ENCODE data around the gene ATL1.

ATL1 gene

DNA sequence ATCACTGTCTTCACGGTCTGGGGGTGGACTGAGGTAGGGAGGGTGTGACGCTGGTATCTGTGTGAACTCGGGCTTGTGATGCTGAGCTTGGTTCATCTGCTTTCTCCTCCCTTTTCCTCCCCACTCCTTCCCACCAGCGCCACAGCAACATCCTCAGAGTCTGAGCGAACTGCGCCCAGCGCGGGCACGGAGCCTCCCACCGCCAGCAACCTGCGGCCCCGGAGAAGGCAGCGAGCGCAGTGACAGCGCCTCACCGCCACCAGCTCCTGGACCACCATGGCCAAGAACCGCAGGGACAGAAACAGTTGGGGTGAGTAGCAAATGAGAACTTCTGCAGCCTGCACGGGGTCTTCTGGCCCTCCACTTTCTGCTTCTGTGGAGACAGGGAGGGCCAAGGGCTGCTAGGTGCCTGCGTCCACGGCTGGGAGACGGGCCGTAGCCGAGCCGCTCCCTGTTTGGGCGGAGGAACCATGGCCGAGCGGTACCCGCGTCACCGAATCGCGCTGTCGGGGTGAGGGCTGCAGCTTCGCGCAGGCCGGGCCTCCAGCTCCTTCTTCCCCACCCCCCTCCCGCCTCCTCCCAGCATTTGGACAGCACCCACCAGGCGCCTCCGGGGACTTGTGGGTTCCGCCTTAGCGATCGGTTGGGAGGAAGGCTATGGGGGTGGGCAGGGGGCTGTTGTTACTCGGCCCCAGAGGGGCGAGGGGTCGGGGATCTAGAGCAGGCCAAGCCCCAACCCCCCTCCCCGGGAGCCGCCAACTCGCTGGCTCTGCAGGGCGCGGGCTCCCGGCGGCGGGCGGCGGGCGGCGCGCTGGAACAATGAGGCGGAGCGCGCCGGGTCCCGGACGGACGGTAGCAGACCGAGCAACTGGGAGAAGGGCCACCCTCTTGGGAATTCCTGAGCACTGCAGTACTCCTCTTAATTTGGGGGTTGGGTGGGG, at the start of gene ATL1:
Gene ATL1, plus strand, starts transcription at position 156 of the 941 bp plus-strand sequence. Its CDS starts 121 bp downstream, at position 277.
- ChIA-PET POLR2A (no interaction called here), CTCF (interaction anchor here (0.8 to 3.5 kb wide), 5 partner anchors 17 to 300 kb away, joined by 3 to 29 read pairs (median 11); no protein-coding TSS in a partner anchor)
- H3K4me3 ChIP-seq (ENCODE audit: low read depth, low read length), result peak within 1 kb of the TSS; percentile 67
- TF ChIP-seq, protein P1, sequence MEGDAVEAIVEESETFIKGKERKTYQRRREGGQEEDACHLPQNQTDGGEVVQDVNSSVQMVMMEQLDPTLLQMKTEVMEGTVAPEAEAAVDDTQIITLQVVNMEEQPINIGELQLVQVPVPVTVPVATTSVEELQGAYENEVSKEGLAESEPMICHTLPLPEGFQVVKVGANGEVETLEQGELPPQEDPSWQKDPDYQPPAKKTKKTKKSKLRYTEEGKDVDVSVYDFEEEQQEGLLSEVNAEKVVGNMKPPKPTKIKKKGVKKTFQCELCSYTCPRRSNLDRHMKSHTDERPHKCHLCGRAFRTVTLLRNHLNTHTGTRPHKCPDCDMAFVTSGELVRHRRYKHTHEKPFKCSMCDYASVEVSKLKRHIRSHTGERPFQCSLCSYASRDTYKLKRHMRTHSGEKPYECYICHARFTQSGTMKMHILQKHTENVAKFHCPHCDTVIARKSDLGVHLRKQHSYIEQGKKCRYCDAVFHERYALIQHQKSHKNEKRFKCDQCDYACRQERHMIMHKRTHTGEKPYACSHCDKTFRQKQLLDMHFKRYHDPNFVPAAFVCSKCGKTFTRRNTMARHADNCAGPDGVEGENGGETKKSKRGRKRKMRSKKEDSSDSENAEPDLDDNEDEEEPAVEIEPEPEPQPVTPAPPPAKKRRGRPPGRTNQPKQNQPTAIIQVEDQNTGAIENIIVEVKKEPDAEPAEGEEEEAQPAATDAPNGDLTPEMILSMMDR (IDR thresholded peaks at IDR 0.05; ENCODE audit: insufficient read depth, low read length, missing control alignments), result no peak
- peak; percentile 1 for DNase-seq (ENCODE audit: low read depth, low spot score)

- TF ChIP-seq, protein P1 (IDR thresholded peaks at IDR 0.05; ENCODE audit: insufficient read depth, low read length, missing control alignments), result no peak
- ChIA-PET CTCF (no interaction called here), POLR2A (no interaction called here)
- no peak for DNase-seq (ENCODE audit: low read depth, low spot score)
- no peak overlapping the region for H3K4me3 ChIP-seq (ENCODE audit: low read depth, low read length)
These were observed 49.8 kb upstream of the ATL1 start for GRCh38 chr14:50510157-50510556.

DNA sequence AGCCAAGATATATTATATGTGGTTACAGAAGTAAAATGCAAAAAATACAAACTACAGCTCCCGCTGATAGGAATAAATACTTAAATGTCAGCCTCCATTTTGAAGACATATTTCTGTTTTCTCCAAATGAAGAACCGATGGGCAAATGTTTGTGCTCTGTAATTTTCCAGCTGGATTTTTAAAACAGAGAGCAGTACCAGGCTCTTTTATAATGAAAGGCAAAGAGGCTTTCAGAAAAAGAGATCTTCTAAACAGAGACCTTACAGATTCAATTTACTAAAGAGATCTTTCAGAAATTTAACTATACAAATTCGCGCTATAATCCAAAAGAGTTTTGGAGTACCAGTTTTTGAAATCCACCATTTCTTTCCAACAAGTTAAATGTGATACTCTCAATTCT, 47.5 kb upstream of the ATL1 start:
- ChIA-PET CTCF (no interaction called here), POLR2A (no interaction called here)
- TF ChIP-seq, protein P1 (IDR thresholded peaks at IDR 0.05; ENCODE audit: insufficient read depth, low read length, missing control alignments), result no peak
- no peak for DNase-seq (ENCODE audit: low read depth, low spot score)
- no peak overlapping the region for H3K4me3 ChIP-seq (ENCODE audit: low read depth, low read length)

DNA sequence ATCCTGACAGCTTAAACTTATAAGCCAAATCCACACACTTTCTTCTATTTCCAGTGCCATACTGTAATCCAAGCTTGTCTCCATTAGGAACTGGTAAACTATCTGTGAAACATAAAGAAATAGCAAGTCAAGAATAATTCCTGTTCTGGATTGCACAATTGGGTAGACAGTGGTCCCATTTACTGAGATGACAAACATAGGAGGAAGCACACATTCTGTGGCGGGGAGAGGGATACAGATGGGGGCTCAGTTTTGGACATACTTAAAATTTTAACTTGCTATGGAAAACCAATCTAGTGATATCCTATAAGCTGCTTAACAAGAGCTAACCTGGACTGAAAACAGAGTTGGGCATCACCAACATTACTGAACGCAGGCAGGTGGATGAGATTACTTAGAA, 43.9 kb upstream of the ATL1 start:
- TF ChIP-seq, protein P1 (IDR thresholded peaks at IDR 0.05; ENCODE audit: insufficient read depth, low read length, missing control alignments), result no peak
- ChIA-PET POLR2A (no interaction called here), CTCF (interaction anchor here (2.5 kb wide), 1 partner anchor 16 kb away, joined by 8 read pairs; the partner anchor contains the start of gene MAP4K5)
- no peak overlapping the region for H3K4me3 ChIP-seq (ENCODE audit: low read depth, low read length)
- DNase-seq (ENCODE audit: low read depth, low spot score), result no peak

DNA sequence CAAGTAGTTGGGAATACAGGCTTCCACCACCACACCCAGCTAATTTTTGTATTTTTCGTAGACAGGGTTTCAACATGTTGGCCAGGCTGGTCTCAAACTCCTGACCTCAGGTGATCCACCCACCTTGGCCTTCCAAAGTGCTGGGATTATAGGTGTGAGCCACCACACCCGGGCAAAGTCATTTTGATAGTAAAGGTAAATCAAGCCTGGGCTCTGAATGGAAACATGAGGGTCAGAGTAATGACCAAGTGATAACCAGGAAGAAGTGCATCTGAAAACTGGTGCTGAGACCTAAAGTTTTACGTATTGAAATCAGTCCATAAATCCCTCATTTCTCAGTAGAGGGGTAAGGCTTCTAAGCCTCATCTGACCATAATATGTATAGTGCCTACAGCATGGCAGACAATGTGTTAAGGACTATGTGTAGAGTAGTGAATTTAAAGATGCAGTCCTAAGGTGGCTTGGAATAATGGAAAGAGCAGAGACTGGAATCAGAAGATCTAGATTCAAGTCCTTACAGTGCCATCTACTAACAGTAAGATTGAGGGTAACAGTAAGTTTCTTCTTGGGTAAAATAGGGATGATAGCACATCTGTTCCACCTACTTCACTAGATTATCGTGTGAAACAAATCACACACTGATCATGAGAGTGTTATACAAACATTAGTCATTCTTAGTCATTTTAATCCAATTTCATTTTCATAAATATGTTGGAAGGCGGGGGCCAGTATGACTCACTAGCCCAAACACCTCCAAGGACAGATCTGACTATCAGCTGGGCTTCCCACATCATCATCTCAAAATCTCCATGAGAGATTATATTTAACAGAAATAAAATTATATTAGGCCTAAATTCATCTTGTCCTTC, 38.8 kb upstream of the ATL1 start:
- peak; percentile 54 for DNase-seq (ENCODE audit: low read depth, low spot score)
- ChIA-PET CTCF (interaction anchor here (0.8 kb wide), 1 partner anchor 201 kb away, joined by 3 read pairs; no protein-coding TSS in a partner anchor), POLR2A (no interaction called here)
- no peak overlapping the region for H3K4me3 ChIP-seq (ENCODE audit: low read depth, low read length)
- TF ChIP-seq, protein P1 (IDR thresholded peaks at IDR 0.05; ENCODE audit: insufficient read depth, low read length, missing control alignments), result no peak
